Measurements from ENCODE around the gene GBP7.
A peak's percentile ranks its signal among the peaks of the same experiment; 100 is the strongest.
"Not testable (repeated sequence)": the region's sequence is repeated elsewhere in the genome, so short reads cannot be mapped to it uniquely, and the experiment has no call there.

The GBP7 gene

GRCh38 chr1:89175601-89176256 lies at the start of gene GBP7:
Gene GBP7, minus strand, starts transcription at chr1:89176003. Its CDS starts 4,068 bp downstream, at chr1:89171935.
- no peak for DNase-seq

- DNase-seq: no peak
Observed at GRCh38 chr1:89221341-89221740, 45.5 kb upstream of the GBP7 start.

- DNase-seq: not testable (repeated sequence)
Observed at GRCh38 chr1:89219851-89220250, 44.0 kb upstream of the GBP7 start.

GRCh38 chr1:89218941-89219340 lies 43.1 kb upstream of the GBP7 start:
- not testable (repeated sequence) for DNase-seq

- DNase-seq: no peak
Observed at GRCh38 chr1:89213347-89213746, 37.5 kb upstream of the GBP7 start.

GRCh38 chr1:89211035-89211634 lies 35.3 kb upstream of the GBP7 start:
- DNase-seq: peak in 1 of 2 experiments; percentile 13

GRCh38 chr1:89206373-89206772 lies 30.6 kb upstream of the GBP7 start:
- no peak for DNase-seq

- DNase-seq: no peak
Observed at GRCh38 chr1:89203166-89203565, 27.4 kb upstream of the GBP7 start.

GRCh38 chr1:89201106-89201794 lies 25.4 kb upstream of the GBP7 start:
- DNase-seq: no peak

- DNase-seq: no peak
Observed at GRCh38 chr1:89200663-89201062, 24.9 kb upstream of the GBP7 start.

GRCh38 chr1:89199525-89200031 lies 23.8 kb upstream of the GBP7 start:
- DNase-seq: no peak

GRCh38 chr1:89198491-89199072 lies 22.8 kb upstream of the GBP7 start, which contains the start of gene GBP4:
Gene GBP4, minus strand, starts transcription at chr1:89198942. Its CDS starts 108 bp downstream, at chr1:89198834.
- DNase-seq: no peak

GRCh38 chr1:89198081-89198480 lies 22.3 kb upstream of the GBP7 start:
- DNase-seq: no peak

GRCh38 chr1:89195476-89195875 lies 19.7 kb upstream of the GBP7 start:
- DNase-seq: no peak

- no peak for DNase-seq
Observed at GRCh38 chr1:89191314-89191713, 15.5 kb upstream of the GBP7 start.

GRCh38 chr1:89190017-89190416 lies 14.2 kb upstream of the GBP7 start:
- no peak for DNase-seq

GRCh38 chr1:89179343-89179742 lies 3.5 kb upstream of the GBP7 start:
- no peak for DNase-seq

- DNase-seq: no peak
Observed at GRCh38 chr1:89176971-89177370, 1.2 kb upstream of the GBP7 start.

- no peak for DNase-seq
Observed at GRCh38 chr1:89174491-89174890, 1.3 kb downstream of the GBP7 start.

GRCh38 chr1:89172468-89173143 lies 3.2 kb downstream of the GBP7 start:
- no peak for DNase-seq

- no peak for DNase-seq
Observed at GRCh38 chr1:89171067-89171438, 4.8 kb downstream of the GBP7 start.

GRCh38 chr1:89170170-89171066 lies 5.4 kb downstream of the GBP7 start:
- no peak for DNase-seq
